H1 (cell line): ENCODE measurements around the gene PHF1. TPM values are rescaled to one million over a fixed set of nuclear protein-coding genes. Genes with fewer than 3 reads are reported as not detected.

Source experiments
- CTCF ChIP-seq, 3 experiments: IDR thresholded peaks; 1 replicate in 2 of 3; 2 replicates in 1 of 3; pipeline versions ENCODE4 v1.5.1 to v1.6.1; 2011; ENCODE audit warnings: low read length in 3 of 3, mild to moderate bottlenecking in 3 of 3, inconsistent platforms in 2 of 3, low read depth in 1 of 3, moderate library complexity in 1 of 3; ENCODE audit not compliant: insufficient read depth in 1 of 3; ENCODE audit errors: control extremely low read depth in 1 of 3
- polyA plus RNA-seq, 7 experiments: library from polyadenylated mRNA; depleted of rRNA in 3 of 7; stranded (reverse) in 5 of 7; unstranded in 2 of 7; fragments of >200 nt in 5 of 7; fragments of 200-250 nt in 2 of 7; gene quantifications; 1 replicate in 5 of 7; 2 replicates in 1 of 7; 4 replicates in 1 of 7; pipeline versions ENCODE4 v1.2.1 to v1.2.3, GENCODE V29; 2011 to 2013; ENCODE audit warnings: missing spikeins in 2 of 7, mixed read lengths in 2 of 7
- total RNA-seq: library from RNA; stranded (reverse); fragmentation: NEBNext Ultra II Directional; extraction: Animal tissue kit (Norgen Biotek cat#: 25700); gene quantifications from 2 replicates; pipeline ENCODE4 v1.2.1, GENCODE V29; 2021

PHF1 gene
- total and polyA plus RNA-seq, 2 of the 8 experiments (the other 6 are each of a cell fraction or from before 2014, with no cell fraction given) = 47.3 to 78.6 TPM

GRCh38 chr6:33391278-33391921 lies 19.4 kb upstream of the PHF1 start, which contains the start of gene KIFC1 (continued):
- peak; percentile 96 to 99 (median 99) for TF ChIP-seq CTCF (IDR thresholded peaks at IDR 0.05; ENCODE audit: control extremely low read depth in 1 of 3, insufficient read depth in 1 of 3, low read depth in 1 of 3, low read length in 3 of 3)
